Subcutaneous abdominal adipose tissue (tissue), 5 donors: ENCODE results near the gene CCDC77.

Experiments
- H3K27ac ChIP-seq: one replicate; pipeline ENCODE4 v1.7.0; 2013; ENCODE audit warnings: low read depth, mild to moderate bottlenecking, inconsistent platforms, low read length, moderate library complexity
- H3K27me3 ChIP-seq, 5 donors: one replicate each; pipeline ENCODE4 v1.7.0; 2013; ENCODE audit warnings: low read length in 5 of 5, inconsistent platforms in 1 of 5; ENCODE audit not compliant: control insufficient read depth in 5 of 5, insufficient read depth in 4 of 5
- H3K36me3 ChIP-seq, 5 donors: one replicate each; pipeline ENCODE4 v1.7.0; 2013; ENCODE audit warnings: low read length in 5 of 5; ENCODE audit not compliant: control insufficient read depth in 5 of 5, insufficient read depth in 5 of 5
- H3K4me1 ChIP-seq, 5 donors: one replicate each; pipeline ENCODE4 v1.7.0; 2013; ENCODE audit warnings: low read length in 5 of 5, mild to moderate bottlenecking in 3 of 5, moderate library complexity in 1 of 5; ENCODE audit not compliant: control insufficient read depth in 5 of 5, insufficient read depth in 5 of 5
- H3K4me3 ChIP-seq, 5 donors: one replicate each; pipeline ENCODE4 v1.7.0; 2013; ENCODE audit warnings: low read length in 5 of 5, low read depth in 1 of 5
- H3K9ac ChIP-seq, 5 donors: one replicate each; pipeline ENCODE4 v1.7.0; 2013; ENCODE audit warnings: low read length in 5 of 5, mild to moderate bottlenecking in 4 of 5, moderate library complexity in 3 of 5
- H3K9me3 ChIP-seq, 5 donors: one replicate each; pipeline ENCODE4 v1.7.0; 2013; ENCODE audit warnings: low read length in 5 of 5; ENCODE audit not compliant: control insufficient read depth in 5 of 5
- donor health status: healthy.
- donor health status: healthy.
- donor health status: healthy.
- donor health status: healthy.
- donor health status: healthy.

Gene CCDC77

DNA sequence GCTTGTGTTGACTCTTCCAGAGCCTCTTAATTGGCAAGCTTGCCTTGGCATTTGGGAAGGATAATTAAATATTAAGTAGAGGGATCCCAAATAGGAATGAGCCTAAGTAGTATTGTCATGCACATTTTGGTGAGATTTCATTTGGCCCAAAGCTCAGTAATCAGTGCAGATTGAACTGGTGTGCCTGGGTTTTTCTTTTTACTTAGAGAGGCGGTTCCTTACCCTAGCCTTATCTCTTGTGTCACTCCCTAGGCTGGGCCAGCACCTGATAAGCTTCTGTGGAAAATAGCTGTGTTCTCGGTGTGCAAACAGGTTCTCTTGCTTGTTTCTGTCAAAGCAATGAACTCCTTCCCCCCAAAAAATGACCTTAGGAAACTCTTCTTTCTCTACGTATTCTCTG, 49.0 kb downstream of the CCDC77 start:
- peaks cover 0 to 2% (median 0%) of the 10 kb centered on the region in 5 donors for H3K4me1 ChIP-seq
- no peak overlapping the region for H3K9ac ChIP-seq
- no peak overlapping the region for H3K4me3 ChIP-seq
- H3K36me3 ChIP-seq, result no peaks in the 10 kb centered on the region
- H3K27me3 ChIP-seq, result peaks cover 0 to 6% (median 3%) of the 10 kb centered on the region in 5 donors
- no peak overlapping the region for H3K27ac ChIP-seq
- H3K9me3 ChIP-seq, result no peaks in the 10 kb centered on the region

GRCh38 chr12:452667-453210, 51.3 kb downstream of the CCDC77 start:
- Histone ChIP-seq H3K9me3 (no peaks in the 10 kb centered on the region), H3K27me3 (peaks cover 0 to 11% (median 6%) of the 10 kb centered on the region in 5 donors), H3K9ac (no peak overlapping the region), H3K36me3 (no peaks in the 10 kb centered on the region), H3K4me1 (peaks cover 0 to 2% (median 0%) of the 10 kb centered on the region in 5 donors), H3K27ac (no peak overlapping the region), H3K4me3 (no peak overlapping the region)

- Histone ChIP-seq H3K36me3 (no peaks in the 10 kb centered on the region), H3K9me3 (no peaks in the 10 kb centered on the region), H3K9ac (no peak overlapping the region), H3K4me3 (no peak overlapping the region), H3K4me1 (peaks cover 2 to 9% (median 8%) of the 10 kb centered on the region in 5 donors), H3K27ac (no peak overlapping the region), H3K27me3 (peaks cover 7 to 27% (median 10%) of the 10 kb centered on the region in 5 donors)
Observed at GRCh38 chr12:454833-455232, 53.4 kb downstream of the CCDC77 start.

- H3K9me3 ChIP-seq, result no peaks in the 10 kb centered on the region
- no peak overlapping the region for H3K27ac ChIP-seq
- H3K9ac ChIP-seq, result no peak overlapping the region
- peaks cover 2 to 15% (median 14%) of the 10 kb centered on the region in 5 donors for H3K4me1 ChIP-seq
- no peak overlapping the region for H3K4me3 ChIP-seq
- peaks cover 8 to 28% (median 11%) of the 10 kb centered on the region in 5 donors for H3K27me3 ChIP-seq
- no peaks in the 10 kb centered on the region for H3K36me3 ChIP-seq
Observed at GRCh38 chr12:455821-456220, 54.4 kb downstream of the CCDC77 start.

DNA sequence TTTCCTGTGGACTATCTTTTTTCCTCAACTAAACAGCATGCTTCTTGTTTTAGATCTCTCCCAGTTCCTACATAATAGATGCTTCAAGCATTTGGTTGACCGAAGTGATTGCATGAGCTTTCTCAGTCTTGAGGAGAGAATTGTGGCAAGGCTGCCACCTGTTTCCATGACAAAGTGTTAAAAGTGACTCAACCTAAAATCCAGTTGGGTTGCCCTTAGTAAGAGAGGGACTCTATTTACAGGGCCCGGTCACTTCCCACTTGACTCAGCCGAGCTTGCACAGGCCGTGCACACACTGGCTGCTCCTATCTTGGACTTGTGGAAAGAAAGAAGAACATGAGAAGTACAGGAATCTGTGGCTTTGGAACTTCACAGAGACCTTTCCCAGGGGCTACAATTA, 56.2 kb downstream of the CCDC77 start:
- no peak overlapping the region for H3K9ac ChIP-seq
- no peak overlapping the region for H3K4me3 ChIP-seq
- peaks cover 9 to 42% (median 15%) of the 10 kb centered on the region in 5 donors for H3K27me3 ChIP-seq
- peaks cover 2 to 16% (median 14%) of the 10 kb centered on the region in 5 donors for H3K4me1 ChIP-seq
- no peak overlapping the region for H3K27ac ChIP-seq
- H3K36me3 ChIP-seq, result no peaks in the 10 kb centered on the region
- H3K9me3 ChIP-seq, result no peaks in the 10 kb centered on the region

DNA sequence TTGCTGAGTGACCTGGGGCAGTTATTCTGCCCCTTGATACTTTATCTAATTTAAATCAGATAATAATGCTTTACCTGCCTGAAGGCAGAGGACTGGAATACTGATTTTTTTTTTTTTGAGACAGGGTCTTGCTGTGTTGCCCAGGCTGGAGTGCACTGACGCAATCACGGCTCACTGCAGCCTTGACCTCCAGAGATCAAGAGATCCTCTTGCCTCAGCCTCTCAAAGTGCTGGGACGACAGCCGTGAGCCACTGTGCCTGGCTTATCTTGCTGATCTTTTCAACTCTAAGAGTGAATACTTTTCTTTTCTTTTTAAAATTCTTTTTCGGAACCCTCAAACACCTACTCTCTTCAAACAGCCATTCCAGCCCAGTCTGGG, 57.6 kb downstream of the CCDC77 start:
- H3K9ac ChIP-seq, result no peak overlapping the region
- peak overlapping the region; percentile 52 to 68 (median 55) for H3K4me3 ChIP-seq
- H3K9me3 ChIP-seq, result no peaks in the 10 kb centered on the region
- no peak overlapping the region for H3K27ac ChIP-seq
- H3K36me3 ChIP-seq, result no peaks in the 10 kb centered on the region
- peaks cover 9 to 48% (median 19%) of the 10 kb centered on the region in 5 donors for H3K27me3 ChIP-seq
- H3K4me1 ChIP-seq, result peaks cover 2 to 15% (median 13%) of the 10 kb centered on the region in 5 donors

- Histone ChIP-seq H3K27me3 (peaks cover 9 to 48% (median 21%) of the 10 kb centered on the region in 5 donors), H3K9ac (peak within 1 kb of the TSS in 1 of 5 donors; percentile 49)
Observed at GRCh38 chr12:459430-460258, 58.2 kb downstream of the CCDC77 start, which contains the start of gene B4GALNT3. B4GALNT3 (plus strand) TSS chr12:459939; CDS start chr12:460377, 438 bp downstream.

DNA sequence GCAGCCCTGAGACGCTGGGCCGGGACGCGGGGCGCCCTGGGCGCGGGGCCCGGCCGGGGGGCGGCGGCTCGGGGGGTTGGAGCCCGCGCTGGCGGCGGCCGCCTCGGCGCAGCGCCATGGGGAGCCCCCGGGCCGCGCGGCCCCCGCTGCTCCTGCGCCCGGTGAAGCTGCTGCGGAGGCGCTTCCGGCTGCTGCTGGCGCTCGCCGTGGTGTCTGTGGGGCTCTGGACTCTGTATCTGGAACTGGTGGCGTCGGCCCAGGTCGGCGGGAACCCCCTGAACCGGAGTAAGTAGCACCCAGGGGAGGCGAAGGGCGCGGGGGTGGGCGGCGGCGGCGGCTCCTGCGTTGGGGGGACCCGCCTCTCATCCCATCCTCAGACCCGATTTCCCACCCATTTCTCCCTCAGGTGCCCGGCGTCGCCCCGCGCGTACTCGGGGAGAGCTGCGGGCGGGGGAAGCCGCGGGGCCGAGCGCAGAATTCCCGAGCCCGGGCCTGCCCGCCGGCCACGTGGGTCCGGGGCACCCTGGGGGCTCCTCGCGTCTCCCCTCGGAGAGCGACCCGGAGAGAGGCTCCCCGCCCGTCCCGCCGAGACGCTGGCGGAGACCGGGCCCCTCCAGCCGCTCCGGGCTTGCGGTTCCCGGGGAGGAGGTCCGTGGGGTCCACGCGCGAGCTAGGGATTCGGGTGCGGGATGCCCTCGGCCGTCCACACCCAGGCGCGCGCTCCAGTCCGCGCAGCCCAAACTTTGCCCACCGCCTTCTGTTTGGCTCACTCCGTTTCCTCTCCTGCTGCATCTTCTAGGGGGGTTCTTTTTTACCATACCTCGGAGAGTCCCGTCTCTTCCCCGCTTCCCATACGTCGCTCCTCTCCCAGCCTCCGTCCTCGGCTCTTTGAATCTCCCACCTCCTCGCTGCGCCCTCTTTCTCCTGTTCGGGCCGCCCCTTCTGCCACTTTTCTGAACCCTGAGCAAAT, 59.1 kb downstream of the CCDC77 start:
- Histone ChIP-seq H3K36me3 (no peaks in the 10 kb centered on the region), H3K9me3 (no peaks in the 10 kb centered on the region), H3K4me3 (peak overlapping the region in 4 of 5 donors; percentile 36 to 57 (median 46)), H3K4me1 (peaks cover 2 to 15% (median 13%) of the 10 kb centered on the region in 5 donors), H3K27ac (no peak overlapping the region), H3K9ac (no peak overlapping the region), H3K27me3 (peaks cover 9 to 48% (median 25%) of the 10 kb centered on the region in 5 donors)

More at GRCh38 chr12:459430-460258, 58.2 kb downstream of the CCDC77 start, which contains the start of gene B4GALNT3:
- H3K36me3 ChIP-seq, result no peaks in the 10 kb centered on the region
- no peaks in the 10 kb centered on the region for H3K9me3 ChIP-seq
- H3K4me3 ChIP-seq, result peak within 1 kb of the TSS; percentile 52 to 68 (median 55)
- no peak within 1 kb of the TSS for H3K27ac ChIP-seq
- H3K4me1 ChIP-seq, result peaks cover 2 to 15% (median 13%) of the 10 kb centered on the region in 5 donors

DNA sequence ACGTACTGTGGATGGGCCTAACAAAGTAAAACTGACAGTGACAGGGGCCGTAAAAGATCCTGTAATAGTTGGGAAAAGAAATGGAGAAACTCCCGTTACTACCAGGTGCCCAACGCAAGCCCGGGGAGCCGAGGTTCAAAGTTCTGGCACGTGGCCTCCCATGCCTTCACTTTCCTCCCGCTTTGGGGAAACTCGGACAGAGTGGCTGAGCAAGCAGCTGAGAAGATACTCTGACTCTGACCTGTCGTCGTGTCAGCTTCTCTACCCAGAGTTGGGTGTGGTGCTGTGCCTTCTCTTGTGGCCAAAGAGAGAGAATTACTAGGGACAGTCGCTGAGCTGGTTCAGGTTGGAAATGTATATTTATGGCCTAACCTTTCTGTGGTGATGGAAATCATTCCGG, 60.0 kb downstream of the CCDC77 start:
- Histone ChIP-seq H3K9ac (no peak overlapping the region), H3K9me3 (no peaks in the 10 kb centered on the region), H3K36me3 (no peaks in the 10 kb centered on the region), H3K27me3 (peaks cover 9 to 50% (median 25%) of the 10 kb centered on the region in 5 donors), H3K4me3 (no peak overlapping the region), H3K27ac (no peak overlapping the region), H3K4me1 (peaks cover 2 to 15% (median 13%) of the 10 kb centered on the region in 5 donors)
